Activated T-cell treated with anti-CD3 and anti-CD28 coated beads for 48 hours (primary cell): ENCODE data around the gene ALX3.

Experiments
- DNase-seq: peaks from one replicate; pipeline ENCODE4 v3.0.0-alpha.2; 2020; ENCODE audit warnings: low read depth

Gene ALX3

DNA sequence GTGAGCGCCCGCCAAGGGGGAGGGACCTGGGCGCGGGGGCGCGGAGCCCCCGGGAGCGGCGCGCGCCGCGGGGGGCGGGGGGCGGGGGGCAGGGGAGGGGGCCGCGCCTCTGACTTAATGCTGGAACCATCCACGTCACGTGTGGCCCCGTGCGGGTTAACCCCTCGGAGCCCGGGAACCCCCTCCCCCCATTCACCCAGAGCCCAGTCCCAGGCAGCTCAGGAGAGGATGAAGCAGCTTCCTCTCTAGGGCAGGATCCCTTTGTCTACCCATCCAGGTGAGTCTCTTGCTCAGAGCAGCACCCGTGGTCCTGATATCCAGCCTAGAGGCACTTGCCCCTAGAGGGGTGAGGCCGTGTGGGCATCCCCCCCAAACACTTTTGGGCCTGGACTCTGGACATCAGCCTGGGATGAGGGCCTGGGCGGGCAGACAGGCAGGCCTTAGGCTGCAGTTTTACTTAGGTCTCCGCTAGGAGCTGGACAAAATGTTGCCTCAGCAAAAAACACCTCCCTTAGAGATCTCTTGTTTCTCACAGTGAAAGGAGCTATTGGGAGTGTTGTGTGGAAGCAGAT, at the start of gene ALX3:
Gene ALX3 (minus strand): TSS at position 2 of the 572 bp plus-strand sequence. CDS start 60 bp downstream, outside the sequence.
- no peak for DNase-seq

DNA sequence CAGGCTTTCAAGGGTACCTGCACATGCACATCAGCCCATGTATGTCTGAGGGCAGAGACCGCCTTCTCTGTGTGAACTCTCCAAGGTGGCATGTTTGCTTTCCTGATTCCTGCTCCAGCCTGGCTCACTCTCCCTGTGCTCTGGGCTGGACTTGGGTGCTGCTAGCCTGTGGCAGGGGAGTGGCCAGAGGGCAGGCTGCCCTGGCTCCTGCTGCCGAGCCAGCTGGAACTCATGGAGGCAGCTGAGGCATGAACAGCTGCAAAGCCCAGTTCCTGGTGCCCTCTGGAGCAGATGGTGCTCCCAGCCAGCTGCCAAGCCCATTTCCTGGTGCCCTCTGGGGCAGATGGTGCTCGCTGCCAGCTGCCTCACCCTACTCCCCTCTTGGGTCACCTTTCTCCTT, 49.4 kb upstream of the ALX3 start:
- no peak for DNase-seq

GRCh38 chr1:110118636-110119396, 48.3 kb upstream of the ALX3 start:
- peak; percentile 16 for DNase-seq

GRCh38 chr1:110114784-110115183, 44.3 kb upstream of the ALX3 start:
- DNase-seq, result no peak

DNA sequence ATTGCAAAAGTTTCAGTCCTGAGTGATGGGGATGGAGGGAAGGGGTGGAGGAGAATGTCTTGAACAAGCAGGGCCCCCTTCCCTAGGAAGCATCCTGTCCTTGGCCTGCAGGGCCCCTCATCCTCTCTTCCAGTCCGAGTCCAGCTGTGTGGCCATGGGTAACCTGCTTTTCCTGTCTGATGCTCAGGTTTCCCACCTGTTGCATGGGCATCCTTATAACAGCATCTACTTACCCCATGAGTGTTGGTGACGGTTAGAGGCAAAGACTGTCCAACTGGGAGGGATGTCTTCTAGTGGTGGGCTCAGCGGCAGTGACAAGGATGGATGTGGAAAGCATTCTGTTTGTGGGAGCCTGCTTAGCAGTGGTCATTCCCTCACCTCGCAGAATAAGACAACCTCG, 43.7 kb upstream of the ALX3 start:
- DNase-seq, result no peak

DNA sequence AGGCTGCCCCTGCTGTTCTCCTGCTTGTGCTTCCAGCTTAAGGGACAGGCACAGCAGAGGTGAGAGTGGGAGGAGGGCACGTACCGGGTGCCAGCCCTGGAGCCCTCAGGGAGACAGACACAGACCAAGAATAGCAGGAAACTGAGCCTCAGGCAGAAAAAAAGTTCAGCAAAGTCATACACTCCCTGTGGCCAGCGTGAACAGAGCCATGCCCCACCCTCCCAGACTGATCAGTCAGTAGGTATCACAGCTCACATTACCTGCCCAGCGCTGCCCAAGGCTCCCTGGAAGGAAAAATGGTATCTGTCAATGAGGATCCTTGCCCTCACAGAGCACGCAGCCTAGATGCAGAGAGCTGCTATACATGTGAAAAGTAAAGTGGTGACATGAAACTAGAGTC, 43.1 kb upstream of the ALX3 start:
- DNase-seq, result no peak

DNA sequence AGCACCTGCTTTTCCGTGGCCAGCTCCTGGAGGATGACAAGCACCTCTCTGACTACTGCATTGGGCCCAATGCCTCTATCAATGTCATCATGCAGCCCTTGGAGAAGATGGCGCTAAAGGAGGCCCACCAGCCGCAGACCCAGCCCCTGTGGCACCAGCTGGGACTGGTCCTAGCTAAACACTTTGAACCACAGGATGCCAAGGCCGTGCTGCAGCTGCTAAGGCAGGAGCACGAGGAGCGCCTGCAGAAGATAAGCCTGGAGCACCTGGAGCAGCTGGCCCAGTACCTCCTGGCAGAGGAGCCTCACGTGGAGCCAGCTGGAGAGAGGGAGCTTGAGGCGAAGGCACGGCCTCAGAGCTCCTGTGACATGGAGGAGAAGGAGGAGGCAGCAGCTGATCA, 42.2 kb upstream of the ALX3 start:
- no peak for DNase-seq

GRCh38 chr1:110112143-110112542, 41.7 kb upstream of the ALX3 start, which contains the start of gene UBL4B:
UBL4B (plus strand) TSS chr1:110112443; CDS start chr1:110112535, 92 bp downstream.
- DNase-seq, result no peak

GRCh38 chr1:110111081-110111480, 40.6 kb upstream of the ALX3 start:
- no peak for DNase-seq

DNA sequence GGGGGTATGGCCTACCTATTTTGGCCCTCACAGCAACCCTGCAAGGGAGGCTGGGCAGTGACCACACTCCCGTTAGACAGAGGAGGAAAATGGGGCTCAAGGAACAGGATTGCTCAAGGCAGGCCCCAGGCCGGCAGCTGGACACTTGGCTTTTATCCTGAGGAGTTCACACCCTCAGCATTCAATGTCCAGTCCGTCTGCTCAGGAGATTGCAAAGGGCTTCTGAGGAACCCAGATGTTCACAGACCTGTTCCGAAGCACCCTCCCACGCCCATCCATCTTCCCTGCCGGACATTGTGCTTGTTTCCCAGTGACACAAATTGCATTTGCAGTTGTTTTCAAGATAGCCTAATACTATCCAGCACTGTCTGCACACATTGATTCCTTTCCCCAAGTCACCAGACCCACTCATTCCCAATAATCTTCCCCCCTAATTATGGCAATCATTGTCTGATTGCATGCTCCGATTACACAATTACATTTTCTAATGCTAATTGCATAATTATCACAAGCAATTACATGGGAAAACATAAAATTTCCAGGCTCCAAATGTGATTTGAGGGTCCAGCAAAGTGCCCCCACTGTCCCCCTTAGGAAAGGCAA, 37.5 kb upstream of the ALX3 start:
- DNase-seq, result no peak

- peak; percentile 48 for DNase-seq
Measured at GRCh38 chr1:110106013-110106941, 35.8 kb upstream of the ALX3 start.

- no peak for DNase-seq
Measured at GRCh38 chr1:110102081-110102480, 31.6 kb upstream of the ALX3 start.

- DNase-seq, result no peak
Measured at GRCh38 chr1:110100335-110100734, 29.9 kb upstream of the ALX3 start.

- no peak for DNase-seq
Measured at GRCh38 chr1:110098222-110099026, 28.0 kb upstream of the ALX3 start.

DNA sequence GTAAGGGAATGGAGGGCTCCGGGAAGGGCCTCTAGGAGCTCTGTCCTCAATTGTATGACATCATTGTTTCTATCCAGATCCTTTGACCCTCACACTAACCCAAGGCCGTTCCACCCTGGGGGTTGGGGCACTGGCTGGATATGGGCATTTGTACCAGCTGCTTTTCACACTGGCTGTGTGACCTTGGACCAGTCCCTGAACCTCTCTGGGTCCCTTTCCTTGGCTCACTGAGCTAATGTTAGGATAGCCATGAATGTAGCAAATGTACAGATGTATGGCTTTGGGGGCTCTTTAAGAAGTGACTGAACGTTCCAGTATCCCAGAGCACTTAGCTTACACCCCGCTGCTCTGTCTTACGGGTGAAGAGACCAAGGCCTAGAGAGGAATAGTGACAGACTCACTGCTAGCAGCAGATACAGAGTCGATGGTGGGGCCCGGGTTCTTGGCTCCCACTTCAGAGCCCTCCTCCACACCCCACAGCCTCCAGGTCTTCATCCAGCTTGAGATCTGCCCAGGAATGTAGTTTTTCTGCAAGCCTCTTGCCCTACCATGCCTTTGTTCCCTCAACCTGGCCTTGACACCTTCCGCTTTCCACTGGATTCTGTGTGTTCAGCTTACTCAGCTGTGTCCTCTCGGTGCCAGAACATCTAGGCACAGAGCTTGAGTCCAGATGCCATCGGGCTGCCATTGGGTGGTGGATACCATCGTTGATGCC, 27.2 kb upstream of the ALX3 start:
- no peak for DNase-seq

DNA sequence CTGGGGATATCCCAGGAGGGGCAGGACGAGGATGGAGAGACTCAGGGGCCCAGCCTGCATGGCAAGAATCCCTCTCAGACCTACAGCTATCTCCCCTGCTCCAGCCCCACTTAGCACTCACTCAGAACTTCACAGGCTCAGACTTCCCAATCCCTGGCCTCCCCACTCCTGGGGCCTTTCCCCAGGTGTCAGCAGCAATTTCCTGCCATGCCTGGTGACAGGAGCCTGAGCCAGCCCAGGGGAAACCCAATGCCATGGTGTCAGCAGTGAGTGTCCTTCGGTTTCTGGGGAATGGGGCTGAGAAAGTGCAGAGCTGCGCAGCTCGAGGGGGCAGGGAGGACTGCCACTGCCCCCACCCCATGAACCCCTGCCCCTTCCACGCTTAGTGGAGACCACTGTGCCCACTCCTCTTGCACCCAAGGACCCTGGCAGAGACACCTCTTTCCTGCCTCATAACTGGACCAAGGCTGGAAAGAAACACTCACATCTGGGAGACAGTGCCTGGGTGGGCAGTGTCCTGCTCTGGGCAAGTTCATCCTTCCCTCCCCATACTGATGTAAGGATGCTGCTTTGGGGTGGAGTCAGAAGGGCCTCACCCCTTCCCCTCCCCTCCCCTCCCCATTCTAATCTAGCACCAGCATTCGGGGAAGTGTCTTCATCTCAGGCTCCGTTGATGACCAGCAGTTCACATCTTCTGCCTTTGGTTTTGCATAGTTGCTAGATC, 24.6 kb upstream of the ALX3 start:
- no peak for DNase-seq

DNA sequence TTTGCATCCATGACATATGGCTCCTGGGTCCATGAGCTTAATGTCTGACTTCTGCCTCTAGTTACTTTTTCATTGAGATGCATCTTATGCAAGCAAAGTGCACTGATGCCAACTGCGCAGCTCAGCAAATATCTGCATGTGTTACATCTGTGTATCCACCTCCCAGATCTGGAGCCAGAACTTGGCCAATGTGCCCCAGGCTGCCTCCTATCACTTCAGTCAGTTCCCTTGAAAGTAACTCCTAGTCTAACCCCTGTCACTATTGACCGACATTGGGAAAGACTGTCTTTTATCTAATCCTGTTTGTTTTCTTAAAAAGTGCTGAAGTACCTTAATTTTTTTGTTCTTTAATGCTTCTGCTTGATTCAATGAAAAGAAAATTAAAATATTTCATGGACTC, 22.5 kb upstream of the ALX3 start:
- no peak for DNase-seq

DNA sequence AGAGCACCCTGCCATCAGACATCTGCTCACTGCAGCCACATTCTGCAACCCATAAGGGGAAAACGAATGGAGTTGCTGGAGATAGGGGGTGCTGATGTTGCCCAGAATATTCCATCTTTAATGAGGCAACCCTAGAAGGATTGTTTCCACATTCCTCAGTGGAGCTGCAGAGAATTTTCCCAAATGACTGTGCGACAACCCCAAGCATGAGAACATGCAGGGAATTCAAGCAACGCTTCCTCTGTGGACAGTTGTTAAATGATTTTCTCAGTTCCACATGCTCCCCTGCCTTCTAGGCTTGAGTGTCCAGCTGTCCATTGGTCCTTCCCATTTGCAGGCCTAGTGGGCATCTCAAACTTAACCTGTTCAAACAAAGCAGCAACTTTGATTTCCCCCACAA, 21.3 kb upstream of the ALX3 start:
- no peak for DNase-seq

DNA sequence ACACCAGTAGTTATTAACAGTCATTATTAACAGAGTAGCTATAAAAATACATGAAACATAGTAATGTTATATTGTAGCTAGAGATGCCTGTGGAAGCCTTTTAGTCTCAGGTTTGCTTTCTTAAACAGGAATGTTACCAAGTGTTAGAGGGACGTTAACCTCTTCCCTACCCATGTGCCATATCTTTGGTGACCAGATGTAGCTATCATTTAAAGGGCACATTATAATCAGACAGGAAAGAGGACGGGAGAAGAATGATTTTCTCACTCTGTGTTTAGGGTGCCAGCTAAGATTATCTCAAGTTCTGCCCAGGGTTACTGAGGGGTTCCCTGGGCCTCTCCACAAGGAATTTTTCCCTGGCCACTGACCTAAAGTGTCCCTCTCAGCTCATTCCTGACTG, 20.9 kb upstream of the ALX3 start:
- DNase-seq, result no peak
